ENCODE data around the gene KCNMB4.
"Not testable (repeated sequence)": the region's sequence is repeated elsewhere in the genome, so short reads cannot be mapped to it uniquely, and the experiment has no call there.

KCNMB4 gene

DNA sequence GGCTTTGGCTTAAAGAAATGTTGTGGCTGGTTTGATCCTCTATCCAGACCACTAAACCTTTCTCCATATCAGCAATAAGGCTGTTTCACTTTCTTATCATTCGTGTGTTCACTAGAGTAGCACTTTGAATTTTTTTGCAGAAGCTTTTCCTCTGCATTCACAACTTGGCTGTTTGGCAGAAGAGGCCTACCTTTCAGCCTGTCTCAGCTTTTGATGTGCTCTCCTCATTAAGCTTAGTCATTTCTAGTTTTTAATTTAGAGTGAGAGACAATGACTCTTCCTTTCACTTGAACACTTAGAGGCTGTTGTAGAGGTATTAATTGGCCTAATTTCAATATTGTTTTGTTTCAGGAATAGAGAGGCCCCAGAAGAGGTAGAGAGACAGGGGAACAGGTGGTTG lies 13.8 kb downstream of the KCNMB4 start:
- DNase-seq = no peak

DNA sequence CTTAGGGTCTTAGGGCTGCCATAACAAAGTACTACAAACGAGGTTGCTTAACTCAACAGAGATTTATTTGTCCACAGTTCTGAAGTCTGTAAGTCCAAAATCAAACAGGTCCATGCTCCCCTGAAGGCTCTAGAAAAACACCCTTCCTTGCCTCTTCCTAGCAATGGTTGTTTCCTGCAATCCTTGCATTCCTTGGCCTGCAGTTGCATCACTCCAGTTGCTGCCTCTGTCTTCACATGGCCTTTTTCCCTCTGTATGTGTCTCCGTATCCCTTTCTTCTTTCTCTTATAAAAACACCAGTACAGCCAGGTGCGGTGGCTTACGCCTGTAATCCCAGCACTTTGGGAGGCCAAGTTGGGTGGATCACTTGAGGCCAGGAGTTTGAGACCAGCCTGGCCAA lies 17.4 kb downstream of the KCNMB4 start:
- no peak for DNase-seq

DNA sequence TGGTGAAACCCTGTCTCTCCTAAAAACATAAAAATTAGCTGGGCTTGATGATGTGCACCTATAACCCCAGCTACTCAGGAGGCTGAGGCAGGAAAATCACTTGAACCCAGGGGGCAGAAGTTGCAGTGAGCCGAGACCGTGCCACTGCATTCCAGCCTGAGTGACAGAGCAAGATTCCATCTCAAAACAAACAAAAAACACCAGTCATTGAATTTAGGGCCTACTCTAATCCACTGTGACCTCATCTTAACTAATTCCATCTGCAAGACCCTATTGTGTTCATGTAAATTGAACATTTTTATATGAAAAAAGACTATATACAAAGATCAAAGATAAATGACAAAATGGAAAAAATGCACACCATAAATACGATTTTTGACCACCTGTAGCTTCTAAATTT lies 17.8 kb downstream of the KCNMB4 start:
- no peak for DNase-seq

DNA sequence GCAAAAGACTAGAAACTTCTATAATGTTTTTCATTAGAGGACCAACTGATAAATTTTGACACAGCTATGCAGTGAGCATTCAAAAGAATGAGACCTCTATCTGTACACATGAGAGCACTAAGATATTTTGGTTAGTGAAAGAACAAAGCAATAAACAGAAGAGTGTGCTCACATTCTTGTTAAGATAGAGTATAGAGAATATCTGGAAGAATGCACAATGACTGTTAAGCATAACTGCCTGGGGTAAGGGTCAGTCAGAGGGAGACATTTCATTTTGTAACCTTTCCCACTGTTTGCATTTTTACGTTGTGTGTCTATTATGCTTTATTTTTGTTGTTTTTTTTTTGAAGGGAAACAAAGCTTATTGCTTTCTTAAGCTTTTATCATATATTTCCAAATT lies 20.7 kb downstream of the KCNMB4 start:
- DNase-seq = no peak

DNA sequence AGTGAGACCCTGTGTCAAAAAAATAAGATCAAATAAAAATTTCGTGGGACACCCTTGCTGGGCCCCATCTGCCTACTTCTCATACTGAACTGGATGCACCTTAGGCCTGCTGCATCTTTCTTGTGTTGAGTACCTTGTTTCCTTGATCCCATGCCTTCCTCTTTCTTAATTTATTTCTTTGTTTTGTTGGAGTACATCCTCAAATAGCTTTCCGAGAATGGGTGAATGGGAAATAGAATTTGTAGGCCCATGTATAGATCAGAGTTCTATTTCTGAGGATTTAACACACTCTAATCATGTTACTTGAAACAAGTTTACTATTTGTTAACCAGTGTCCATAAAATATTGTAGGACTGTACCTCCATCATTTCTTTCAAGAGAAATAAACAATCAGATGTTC lies 23.6 kb downstream of the KCNMB4 start:
- no peak for DNase-seq

DNA sequence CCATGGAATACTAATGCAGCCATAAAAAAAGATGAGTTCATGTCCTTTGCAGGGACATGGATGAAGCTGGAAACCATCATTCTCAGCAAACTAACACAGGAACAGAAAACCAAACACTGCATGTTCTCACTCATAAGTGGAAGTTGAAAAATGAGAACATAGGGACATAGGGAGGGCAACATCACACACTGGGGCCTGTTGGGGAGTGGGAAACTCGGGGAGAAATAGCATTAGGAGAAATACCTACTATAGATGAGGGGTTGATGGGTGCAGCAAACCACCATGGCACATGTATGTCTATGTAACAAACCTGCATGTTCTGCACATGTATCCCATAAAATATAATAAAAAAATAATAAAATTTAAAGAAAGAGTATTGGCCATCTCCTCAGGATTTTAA lies 26.5 kb downstream of the KCNMB4 start:
- DNase-seq = not testable (repeated sequence)

DNA sequence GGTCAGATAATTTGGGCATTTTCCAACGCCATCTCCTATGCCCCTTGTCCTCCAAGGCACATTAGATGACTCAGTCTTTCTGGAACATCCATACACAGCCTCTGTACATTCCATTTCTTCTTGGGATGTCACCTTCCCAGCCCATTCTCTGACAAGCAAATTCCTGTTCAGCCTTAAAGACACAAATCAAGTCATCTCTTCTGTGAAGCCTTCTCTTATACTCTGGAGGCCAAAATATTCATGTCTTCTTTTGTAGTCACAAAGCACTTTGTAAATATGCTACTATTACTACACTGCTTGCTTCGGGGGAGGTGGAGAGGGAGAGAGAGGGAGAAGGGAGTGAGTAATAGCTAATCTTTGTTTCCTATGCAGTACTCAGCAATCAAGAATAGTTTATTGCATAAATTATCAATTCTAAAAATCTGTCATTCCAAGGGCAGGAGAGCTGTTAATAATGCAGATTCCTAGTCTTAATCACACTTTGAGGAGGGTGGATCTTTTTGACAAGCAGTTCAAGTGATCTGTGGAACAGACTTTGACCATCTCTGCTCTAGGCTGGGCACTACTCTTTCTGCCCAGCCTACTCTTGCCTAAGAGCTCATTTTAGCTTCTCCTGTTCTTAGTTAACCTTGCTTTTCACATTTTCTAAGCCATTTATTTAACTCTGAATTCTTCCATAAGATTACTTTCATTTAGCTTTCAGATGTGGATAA lies 27.9 kb downstream of the KCNMB4 start:
- DNase-seq = no peak

DNA sequence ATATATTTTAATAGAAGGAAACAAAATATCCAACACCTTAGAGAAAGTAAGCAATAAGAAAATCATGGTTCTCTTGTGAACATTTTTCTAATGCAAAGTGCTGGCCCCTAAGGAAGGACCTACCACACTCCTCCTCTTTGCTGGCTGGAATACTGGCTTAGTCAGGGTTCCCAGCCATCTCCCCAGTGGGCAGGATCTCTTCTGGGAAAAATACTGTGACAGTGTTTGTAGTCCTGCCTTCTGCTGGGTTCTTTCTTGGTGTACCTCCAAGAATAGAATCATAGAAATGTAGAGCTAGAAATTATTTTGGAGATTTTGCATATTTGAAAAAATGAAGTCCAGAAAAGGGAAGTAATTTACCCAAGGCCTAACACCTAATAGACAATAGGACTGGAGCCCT lies 31.9 kb downstream of the KCNMB4 start:
- DNase-seq = no peak

DNA sequence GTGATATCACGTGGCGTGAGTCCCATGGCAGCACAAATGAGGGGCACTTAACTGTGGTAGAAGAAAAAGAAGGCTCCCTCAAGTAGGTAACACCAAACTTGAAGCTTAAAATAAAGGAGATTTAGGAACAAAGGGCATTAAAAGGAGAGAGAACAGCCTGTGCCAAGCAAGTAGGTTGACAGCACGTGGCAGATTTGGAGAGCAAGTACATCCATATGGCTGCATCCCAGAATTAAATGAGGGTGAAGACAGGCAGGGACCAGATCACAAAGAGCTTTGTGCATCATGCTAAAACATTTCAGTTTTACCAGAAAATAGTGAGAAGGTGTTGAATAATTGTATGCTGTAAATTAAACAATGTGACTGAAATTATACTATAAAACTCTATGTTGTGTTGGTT lies 32.8 kb downstream of the KCNMB4 start:
- no peak for DNase-seq

DNA sequence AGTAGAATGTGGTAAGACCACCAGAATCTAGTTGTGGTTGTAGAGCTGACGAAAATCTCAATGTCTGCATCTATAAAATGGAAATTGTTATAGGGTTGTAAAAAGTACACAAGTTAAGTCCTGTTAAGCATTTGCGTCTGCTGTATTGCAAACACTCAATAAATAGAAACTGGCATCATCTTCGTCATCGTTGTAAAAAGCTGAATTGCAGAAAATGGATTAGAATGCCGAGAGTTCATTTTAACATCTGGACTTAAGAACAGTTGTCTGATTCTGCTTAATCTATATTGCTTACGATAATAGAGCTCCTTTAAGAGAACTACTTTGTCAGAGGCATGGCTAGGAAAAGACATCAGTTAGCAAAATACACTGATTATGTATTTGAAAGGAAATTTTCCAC lies 33.2 kb downstream of the KCNMB4 start:
- DNase-seq = no peak

DNA sequence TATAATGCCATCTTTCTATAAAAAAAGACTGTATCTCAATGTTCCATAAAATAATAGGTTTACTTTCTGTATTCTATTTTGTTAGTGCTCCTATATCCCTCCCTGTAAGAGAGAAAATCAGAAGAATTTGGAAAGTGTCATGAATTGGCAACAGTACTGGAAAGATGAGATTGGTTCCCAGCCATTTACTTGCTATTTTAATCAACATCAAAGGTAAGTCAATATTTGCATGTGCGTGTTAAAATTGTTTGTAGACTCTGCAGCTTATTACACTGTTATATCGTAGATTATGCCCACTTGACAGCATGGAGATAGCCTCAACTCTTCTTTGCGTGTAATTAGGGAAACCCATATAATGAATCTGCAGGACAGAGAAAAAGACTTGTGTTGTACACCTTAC lies 34.0 kb downstream of the KCNMB4 start:
- DNase-seq = no peak

DNA sequence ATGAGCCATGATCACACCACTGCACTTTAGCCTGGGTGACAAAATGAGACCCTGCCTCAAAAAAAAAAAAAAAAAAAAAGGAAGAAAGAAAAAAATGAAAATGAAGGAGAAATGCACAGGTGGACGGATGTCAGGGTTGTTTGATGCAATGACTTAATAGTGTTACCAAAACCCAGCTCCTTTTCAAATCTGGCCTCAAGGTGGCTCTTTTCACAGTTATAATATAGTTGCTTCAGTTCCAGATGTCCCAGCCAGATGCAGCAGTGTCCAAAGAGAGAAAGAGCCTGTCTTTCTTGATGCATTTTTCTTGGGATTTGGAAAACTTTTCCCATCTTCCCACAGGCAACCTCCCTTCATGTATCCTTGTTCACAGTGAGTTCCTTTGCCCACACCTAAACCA lies 36.5 kb downstream of the KCNMB4 start:
- DNase-seq = no peak

DNA sequence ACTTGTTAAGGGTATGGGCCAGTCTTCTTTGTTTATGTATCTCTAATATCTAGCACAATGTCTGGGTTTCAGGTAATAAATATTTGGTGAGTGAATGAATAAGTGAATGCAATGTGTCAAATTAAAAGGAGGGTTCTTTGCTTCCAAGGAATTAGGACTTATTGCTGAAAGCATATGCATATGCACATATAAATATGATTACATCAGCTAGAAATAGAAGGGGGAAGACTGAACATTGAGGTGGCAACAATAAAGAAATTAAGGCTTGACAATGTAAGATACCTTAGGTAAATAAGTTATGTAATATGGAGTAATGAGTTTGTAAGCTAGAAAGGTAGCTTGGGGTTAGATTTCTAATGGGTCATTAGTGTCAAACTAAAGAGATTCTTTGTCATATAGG lies 37.7 kb downstream of the KCNMB4 start:
- DNase-seq = no peak

DNA sequence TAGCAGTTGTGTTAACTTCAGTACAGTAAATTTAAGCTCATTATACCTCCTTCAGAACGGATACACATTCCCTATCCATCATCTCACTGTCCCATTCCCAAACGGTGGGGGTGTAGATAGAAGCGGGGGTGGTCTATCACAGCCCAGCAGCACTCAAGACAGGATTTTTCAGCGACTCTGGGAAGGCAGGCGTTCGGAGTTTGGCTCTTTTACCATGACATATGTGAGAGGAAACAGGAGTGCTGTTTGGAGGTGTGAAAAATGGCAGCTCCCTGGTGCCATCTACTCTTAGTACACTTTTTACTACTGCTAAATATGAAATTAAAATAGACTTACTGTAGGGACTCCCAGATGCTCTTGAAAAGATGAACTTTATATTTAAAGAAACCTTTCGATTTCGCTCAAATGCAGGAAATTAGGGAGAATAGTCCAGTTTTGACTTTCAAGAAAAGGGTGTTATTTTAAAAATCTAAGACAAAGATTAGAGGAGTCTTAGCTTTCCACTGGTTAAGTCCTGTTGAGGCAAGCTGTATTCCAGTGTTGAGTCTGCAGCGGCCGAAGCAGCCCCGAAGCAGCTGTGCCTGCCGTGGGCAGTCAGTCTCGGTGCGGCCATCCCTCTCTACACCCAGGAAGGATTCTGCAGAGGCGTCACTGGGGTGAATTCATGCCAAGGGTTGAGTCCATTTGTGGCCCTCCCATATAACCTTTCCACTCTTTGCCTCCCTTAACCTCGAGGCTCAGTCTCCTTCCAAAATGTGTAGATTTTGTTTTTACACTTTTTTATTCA lies 42.1 kb downstream of the KCNMB4 start:
- no peak for DNase-seq

DNA sequence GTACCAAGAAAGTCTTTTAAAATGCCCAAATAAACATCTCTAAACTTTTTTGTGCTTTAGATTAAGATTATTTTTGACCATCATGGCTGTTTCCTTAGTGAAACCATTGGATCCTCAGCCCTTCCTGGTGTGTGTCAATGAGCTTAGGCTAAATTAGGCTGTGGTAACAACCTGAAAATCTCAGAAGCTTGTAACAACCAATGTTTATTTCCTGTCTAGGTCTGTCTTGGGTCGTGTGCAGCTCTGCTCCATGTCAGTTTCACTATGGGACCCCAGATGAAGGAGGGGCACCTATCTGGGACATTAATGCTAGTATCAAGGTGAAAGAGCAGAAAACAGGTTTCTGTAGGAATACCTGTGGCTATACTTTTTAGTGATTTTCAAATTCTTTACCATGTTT lies 49.9 kb downstream of the KCNMB4 start:
- no peak for DNase-seq

DNA sequence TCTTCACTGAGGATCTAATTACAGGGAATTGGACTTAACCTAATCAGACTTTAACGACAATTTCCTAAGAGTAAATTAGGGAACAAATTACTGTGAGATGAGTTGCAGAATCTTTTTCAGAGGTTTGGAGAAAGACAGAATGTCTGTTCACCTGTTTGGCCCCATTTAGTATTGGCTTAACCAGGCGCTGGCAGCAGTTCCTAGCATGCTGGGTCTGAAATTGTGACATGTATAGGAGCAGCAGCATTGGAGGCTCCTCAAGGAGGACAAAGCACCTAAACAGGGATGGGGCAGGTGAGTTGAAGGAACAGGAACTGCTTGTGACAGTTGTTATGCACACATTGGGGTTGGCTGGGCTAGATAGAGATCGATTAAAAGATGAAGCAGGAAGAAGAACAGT lies 51.0 kb downstream of the KCNMB4 start:
- DNase-seq = no peak

DNA sequence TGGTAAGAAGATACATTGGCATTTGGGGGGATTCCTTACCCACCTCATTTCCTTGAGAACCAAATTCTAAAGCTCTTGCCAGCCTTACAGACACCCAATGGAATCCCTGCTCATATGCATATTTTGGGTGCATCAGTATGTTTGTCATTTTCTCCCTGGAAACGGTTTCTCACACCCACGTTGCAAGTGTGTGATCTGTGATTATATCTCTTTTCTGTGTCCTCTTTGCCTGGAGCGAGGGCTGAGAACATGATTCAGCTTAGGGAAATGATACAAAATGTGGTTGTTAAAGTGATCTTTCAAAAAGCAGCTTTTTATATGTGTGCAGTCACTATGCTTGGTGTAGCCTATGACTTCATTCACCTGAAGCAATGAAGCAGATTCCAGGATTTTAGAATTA lies 52.0 kb downstream of the KCNMB4 start:
- DNase-seq = no peak

DNA sequence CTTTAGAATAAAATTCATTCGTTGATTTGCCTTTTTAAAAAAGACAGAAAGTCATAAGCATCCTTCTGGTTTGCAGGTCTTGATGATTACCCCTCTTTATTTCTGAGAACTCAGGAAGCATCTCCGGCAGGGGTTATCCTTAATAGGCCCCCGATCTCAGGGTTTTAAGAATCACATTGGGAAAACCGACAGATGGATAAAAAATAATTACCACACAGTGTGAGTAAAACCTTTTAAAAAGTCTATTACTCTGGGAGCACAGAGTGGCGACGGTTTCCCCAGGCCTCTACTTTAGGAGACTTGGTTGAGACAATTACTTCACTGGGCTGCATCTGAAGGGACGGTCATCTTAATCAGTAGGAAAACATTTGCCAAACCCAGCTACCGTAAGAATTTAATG lies 56.5 kb downstream of the KCNMB4 start:
- no peak for DNase-seq

DNA sequence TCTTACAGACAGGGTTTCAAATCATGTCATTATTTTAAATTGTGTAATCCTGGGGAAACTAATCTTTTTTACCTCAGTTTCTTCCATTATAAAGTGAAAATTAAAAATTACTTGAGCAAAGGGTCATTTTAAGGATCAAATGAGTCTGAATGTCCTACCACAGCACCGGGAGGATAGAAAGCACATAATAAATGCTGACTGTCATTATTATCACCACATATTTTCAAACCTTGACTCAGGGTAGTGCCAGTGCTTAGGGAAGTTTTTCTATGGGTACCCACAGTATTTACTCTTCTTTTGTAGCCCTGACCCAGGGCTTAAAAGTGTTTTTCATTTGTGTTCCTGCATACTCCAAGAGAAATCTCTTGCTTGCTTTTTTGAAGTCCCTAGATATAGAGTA lies 60.5 kb downstream of the KCNMB4 start:
- no peak for DNase-seq

DNA sequence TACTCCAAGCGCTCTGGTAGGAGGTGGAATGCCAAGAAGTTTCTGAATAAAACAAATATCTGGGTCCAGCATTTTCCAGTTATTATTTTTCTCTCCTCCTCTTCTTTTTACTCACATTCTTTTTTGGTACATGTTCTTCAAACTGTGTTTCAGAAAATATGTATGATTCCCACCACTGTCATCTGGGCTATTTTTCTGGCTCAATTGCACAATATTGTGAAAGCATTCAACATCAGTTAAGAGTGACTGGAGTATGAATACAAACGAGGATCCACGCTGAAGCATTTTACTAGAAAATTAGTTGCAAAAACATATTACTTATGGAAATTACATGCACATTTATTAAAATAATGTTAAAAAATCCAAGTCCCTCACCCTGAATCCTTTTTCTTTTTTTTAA lies 61.5 kb downstream of the KCNMB4 start:
- DNase-seq = no peak

DNA sequence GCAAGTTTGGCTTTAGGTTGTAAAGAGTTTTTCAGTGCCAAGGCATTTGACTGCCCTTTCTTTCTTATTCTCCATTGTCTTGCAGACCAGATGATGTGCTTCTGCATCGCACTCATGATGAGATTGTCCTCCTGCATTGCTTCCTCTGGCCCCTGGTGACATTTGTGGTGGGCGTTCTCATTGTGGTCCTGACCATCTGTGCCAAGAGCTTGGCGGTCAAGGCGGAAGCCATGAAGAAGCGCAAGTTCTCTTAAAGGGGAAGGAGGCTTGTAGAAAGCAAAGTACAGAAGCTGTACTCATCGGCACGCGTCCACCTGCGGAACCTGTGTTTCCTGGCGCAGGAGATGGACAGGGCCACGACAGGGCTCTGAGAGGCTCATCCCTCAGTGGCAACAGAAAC lies 64.3 kb downstream of the KCNMB4 start:
- DNase-seq = no peak

DNA sequence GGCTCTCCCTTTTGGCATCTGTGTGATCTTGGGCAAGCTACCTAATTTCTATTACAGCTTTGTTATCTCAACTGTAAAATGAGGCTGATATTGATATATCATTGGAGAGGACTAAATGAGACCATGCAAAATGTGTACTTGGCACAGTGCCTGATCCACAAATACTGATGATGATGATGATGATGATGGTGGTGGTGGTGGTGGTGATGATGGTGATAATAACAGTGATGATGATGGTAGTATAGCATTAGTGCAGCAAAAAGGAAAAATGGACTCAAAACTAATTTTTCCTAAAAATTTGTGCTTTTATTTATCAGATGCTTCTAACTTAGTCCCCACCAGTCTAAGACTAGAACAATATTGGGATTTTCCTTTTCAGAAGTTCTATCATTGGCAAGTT lies 70.7 kb downstream of the KCNMB4 start:
- no peak for DNase-seq

DNA sequence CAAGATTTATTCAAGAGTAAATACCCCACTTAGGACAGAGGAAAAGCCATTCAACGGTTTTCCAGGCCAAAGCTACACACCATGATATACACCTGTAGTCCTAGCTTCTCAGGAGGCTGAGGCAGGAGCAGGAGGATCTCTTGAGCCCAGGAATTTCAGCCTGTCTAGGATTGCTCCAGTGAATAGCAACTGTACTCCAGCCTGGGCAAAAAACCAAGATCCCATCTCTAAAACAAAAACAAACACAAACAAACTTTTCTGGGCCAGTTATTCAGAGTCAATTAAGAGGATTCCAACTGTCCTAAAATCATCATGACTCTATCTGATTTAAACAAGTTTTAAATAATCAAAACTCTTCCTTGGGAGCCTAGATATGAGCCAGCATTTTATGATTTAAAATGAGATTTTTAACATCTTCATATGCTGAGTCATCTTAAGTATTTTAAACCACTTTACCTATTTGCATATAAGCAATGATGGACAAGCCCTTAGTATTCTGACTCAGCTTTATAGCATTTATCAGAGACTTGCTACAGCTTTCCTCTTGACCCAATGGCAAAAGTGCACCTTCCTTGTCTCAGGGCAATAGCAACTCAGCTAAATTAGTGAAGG lies 77.1 kb downstream of the KCNMB4 start:
- no peak for DNase-seq

DNA sequence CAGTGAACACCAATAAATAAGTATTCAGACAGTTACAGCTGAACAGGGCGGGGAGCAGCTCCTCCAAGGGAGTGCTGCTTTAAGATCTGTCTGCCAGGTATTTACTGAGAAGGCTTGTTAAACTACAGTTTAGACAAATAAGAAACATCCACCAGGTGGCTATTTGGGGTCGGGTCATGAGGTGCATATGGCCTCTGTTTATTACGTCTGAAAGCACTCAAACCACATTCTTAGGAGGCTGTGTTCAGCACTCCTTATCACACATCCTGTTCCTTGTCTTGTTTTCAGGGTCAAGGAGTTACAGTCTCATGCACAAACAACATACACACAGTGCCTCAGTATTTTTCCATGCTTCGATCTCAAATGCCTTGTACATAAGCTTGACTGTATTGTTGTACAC lies 78.8 kb downstream of the KCNMB4 start:
- no peak for DNase-seq
